ENCODE results near the gene PLCB4.

Gene PLCB4

GRCh38 chr20:9036593-9036992 lies 32.3 kb upstream of the PLCB4 start:
- no peak overlapping the region for H3K27ac ChIP-seq (replicated peaks)
- no peak for DNase-seq (ENCODE audit: low read depth in 1 of 2, low spot score in 1 of 2)

DNA sequence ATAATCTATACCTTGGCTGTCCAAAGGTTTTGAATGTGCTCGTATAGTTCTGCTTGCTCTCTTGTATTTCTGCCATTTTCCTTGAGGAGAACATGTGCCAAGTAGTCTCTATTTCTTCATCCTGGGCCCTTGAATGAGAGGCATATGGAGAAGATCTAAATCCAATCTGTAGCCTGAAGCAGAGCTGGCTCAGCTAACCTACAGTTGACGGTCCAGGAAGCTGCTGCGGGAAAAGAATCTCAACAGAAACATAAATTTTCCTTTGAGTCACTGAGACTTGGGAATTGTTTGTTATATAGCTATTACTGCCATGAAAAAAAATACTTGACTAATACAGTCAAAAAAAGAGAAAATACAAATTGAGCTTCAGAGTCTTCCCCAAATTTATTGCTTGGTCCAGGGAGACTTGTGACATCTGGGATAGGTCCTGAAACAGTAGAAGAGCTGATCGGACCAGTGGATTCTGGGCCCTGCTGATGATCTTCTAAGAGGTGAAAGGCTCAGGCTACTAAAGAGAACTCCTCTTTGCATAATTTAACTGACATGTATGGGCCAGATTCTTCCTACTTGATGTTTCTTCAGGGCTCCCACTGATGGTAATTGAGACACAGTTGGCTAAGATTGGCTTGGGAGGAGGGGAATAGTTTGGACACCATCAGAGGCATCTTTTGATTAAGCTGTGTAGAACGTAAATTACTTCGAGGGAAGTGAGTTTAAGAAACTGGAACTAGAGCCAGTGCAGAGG lies 29.9 kb upstream of the PLCB4 start:
- DNase-seq (ENCODE audit: low read depth in 1 of 2, low spot score in 1 of 2), result no peak
- no peaks in the 10 kb centered on the region for H3K27me3 ChIP-seq (ENCODE audit: insufficient read depth, poor library complexity, severe bottlenecking)
- no peak overlapping the region for H3K4me3 ChIP-seq (replicated peaks; ENCODE audit: insufficient read depth, low read length)
- H3K27ac ChIP-seq (replicated peaks), result no peak overlapping the region
- TF ChIP-seq, protein P1, sequence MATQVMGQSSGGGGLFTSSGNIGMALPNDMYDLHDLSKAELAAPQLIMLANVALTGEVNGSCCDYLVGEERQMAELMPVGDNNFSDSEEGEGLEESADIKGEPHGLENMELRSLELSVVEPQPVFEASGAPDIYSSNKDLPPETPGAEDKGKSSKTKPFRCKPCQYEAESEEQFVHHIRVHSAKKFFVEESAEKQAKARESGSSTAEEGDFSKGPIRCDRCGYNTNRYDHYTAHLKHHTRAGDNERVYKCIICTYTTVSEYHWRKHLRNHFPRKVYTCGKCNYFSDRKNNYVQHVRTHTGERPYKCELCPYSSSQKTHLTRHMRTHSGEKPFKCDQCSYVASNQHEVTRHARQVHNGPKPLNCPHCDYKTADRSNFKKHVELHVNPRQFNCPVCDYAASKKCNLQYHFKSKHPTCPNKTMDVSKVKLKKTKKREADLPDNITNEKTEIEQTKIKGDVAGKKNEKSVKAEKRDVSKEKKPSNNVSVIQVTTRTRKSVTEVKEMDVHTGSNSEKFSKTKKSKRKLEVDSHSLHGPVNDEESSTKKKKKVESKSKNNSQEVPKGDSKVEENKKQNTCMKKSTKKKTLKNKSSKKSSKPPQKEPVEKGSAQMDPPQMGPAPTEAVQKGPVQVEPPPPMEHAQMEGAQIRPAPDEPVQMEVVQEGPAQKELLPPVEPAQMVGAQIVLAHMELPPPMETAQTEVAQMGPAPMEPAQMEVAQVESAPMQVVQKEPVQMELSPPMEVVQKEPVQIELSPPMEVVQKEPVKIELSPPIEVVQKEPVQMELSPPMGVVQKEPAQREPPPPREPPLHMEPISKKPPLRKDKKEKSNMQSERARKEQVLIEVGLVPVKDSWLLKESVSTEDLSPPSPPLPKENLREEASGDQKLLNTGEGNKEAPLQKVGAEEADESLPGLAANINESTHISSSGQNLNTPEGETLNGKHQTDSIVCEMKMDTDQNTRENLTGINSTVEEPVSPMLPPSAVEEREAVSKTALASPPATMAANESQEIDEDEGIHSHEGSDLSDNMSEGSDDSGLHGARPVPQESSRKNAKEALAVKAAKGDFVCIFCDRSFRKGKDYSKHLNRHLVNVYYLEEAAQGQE (IDR thresholded peaks at IDR 0.05; ENCODE audit: insufficient replicate concordance, low read depth), result no peak
- TF ChIP-seq SPI1 (IDR thresholded peaks at IDR 0.05; ENCODE audit: borderline replicate concordance, low read depth) (no peak), POLR2AphosphoS5 (IDR thresholded peaks at IDR 0.05; ENCODE audit: low read depth) (no peak), GABPA (IDR thresholded peaks at IDR 0.05; ENCODE audit: low read depth) (no peak)
- TF ChIP-seq, protein P2, sequence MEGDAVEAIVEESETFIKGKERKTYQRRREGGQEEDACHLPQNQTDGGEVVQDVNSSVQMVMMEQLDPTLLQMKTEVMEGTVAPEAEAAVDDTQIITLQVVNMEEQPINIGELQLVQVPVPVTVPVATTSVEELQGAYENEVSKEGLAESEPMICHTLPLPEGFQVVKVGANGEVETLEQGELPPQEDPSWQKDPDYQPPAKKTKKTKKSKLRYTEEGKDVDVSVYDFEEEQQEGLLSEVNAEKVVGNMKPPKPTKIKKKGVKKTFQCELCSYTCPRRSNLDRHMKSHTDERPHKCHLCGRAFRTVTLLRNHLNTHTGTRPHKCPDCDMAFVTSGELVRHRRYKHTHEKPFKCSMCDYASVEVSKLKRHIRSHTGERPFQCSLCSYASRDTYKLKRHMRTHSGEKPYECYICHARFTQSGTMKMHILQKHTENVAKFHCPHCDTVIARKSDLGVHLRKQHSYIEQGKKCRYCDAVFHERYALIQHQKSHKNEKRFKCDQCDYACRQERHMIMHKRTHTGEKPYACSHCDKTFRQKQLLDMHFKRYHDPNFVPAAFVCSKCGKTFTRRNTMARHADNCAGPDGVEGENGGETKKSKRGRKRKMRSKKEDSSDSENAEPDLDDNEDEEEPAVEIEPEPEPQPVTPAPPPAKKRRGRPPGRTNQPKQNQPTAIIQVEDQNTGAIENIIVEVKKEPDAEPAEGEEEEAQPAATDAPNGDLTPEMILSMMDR (IDR thresholded peaks at IDR 0.05; ENCODE audit: insufficient read depth, low read length), result no peak

More at GRCh38 chr20:9036593-9036992, 32.3 kb upstream of the PLCB4 start:
- no peaks in the 10 kb centered on the region for H3K27me3 ChIP-seq (ENCODE audit: insufficient read depth, poor library complexity, severe bottlenecking)
- no peak overlapping the region for H3K4me3 ChIP-seq (replicated peaks; ENCODE audit: insufficient read depth, low read length)
- TF ChIP-seq, protein P2 (IDR thresholded peaks at IDR 0.05; ENCODE audit: insufficient read depth, low read length), result no peak
- TF ChIP-seq SPI1 (IDR thresholded peaks at IDR 0.05; ENCODE audit: borderline replicate concordance, low read depth) (no peak), POLR2AphosphoS5 (IDR thresholded peaks at IDR 0.05; ENCODE audit: low read depth) (no peak), GABPA (IDR thresholded peaks at IDR 0.05; ENCODE audit: low read depth) (no peak)
- TF ChIP-seq, protein P1 (IDR thresholded peaks at IDR 0.05; ENCODE audit: insufficient replicate concordance, low read depth), result no peak

GRCh38 chr20:9040863-9041524 lies 27.9 kb upstream of the PLCB4 start:
- H3K4me3 ChIP-seq (replicated peaks; ENCODE audit: insufficient read depth, low read length), result no peak overlapping the region
- no peak overlapping the region for H3K27ac ChIP-seq (replicated peaks)
- TF ChIP-seq, protein P2 (IDR thresholded peaks at IDR 0.05; ENCODE audit: insufficient read depth, low read length), result no peak
- TF ChIP-seq SPI1 (IDR thresholded peaks at IDR 0.05; ENCODE audit: borderline replicate concordance, low read depth) (no peak), GABPA (IDR thresholded peaks at IDR 0.05; ENCODE audit: low read depth) (no peak), POLR2AphosphoS5 (IDR thresholded peaks at IDR 0.05; ENCODE audit: low read depth) (no peak)
- TF ChIP-seq, protein P1 (IDR thresholded peaks at IDR 0.05; ENCODE audit: insufficient replicate concordance, low read depth), result no peak
- no peaks in the 10 kb centered on the region for H3K27me3 ChIP-seq (ENCODE audit: insufficient read depth, poor library complexity, severe bottlenecking)
- DNase-seq (ENCODE audit: low read depth in 1 of 2, low spot score in 1 of 2), result no peak
